NB4 (cell line): ENCODE data around the gene NRXN3.

Experiments
- CTCF ChIP-seq: IDR thresholded peaks from one replicate; pipeline ENCODE4 v1.5.1; 2012; ENCODE audit warnings: low read depth, low read length
- MAX ChIP-seq: IDR thresholded peaks from 2 replicates; pipeline ENCODE4 v1.6.1; 2011; ENCODE audit warnings: low read depth, low read length
- MYC ChIP-seq: IDR thresholded peaks from 2 replicates; pipeline ENCODE4 v1.6.1; 2011; ENCODE audit warnings: low read depth, low read length
- POLR2A ChIP-seq: IDR thresholded peaks from 2 replicates; pipeline ENCODE4 v1.6.1; 2011; ENCODE audit warnings: mild to moderate bottlenecking; ENCODE audit not compliant: insufficient read length; ENCODE audit errors: extremely low read depth

GRCh38 chr14:78403278-78403815 lies 233.2 kb downstream of the NRXN3 start:
- TF ChIP-seq CTCF (no peak), POLR2A (no peak), MAX (no peak), MYC (no peak)
